ENCODE data around the gene FOXD2.

DNA sequence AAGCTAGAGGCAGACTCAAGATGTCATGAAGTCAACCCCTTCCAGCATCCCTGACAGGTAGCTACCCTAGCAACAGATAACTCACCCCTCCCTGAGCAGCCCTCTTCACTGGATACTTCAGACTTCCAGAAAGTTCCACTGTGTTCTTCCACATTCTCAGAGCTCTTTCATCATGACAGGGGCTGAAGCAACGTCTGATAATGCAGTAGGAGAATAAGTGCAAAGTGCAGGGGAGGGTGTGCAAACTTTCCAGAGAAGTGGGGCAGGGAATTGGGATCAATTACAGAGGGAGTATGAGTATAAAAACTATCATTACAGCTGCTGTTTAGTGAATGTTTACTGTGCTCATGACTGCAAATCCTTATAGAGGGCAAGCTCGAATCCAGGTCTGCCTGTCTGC, 48.1 kb upstream of the FOXD2 start:
- TF ChIP-seq, protein P1, sequence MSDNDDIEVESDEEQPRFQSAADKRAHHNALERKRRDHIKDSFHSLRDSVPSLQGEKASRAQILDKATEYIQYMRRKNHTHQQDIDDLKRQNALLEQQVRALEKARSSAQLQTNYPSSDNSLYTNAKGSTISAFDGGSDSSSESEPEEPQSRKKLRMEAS (IDR thresholded peaks at IDR 0.05), result no peak
- TF ChIP-seq CEBPB (IDR thresholded peaks at IDR 0.05), result no peak
